Omental fat pad (tissue), 4 donors: ENCODE data around the gene MIPEP. TPM values are rescaled to one million over a fixed set of nuclear protein-coding genes. Genes with fewer than 3 reads are reported as not detected.

Source experiments
- ATAC-seq: fragments of 150-250 bp; one replicate; pipeline ENCODE4 v1.9.1; 2016; ENCODE audit warnings: mild to moderate bottlenecking, moderate library complexity; ENCODE audit not compliant: low FRiP score
- DNase-seq: peaks from one replicate; pipeline ENCODE4 v3.0.0-alpha.2; 2019; ENCODE audit warnings: low spot score
- total RNA-seq, 4 donors: library from RNA; depleted of rRNA; stranded (reverse); fragments of >200 nt; gene quantifications; one replicate each; pipeline ENCODE4 v1.1.0, GENCODE V29; 2016
- TF ChIP-seq, protein P1 (sequence below), 3 donors: fragments of 450-650 bp; IDR thresholded peaks; one replicate each; pipeline ENCODE4 v1.5.1; 2016 to 2017; ENCODE audit warnings: antibody characterized with exemption in 3 of 3, mild to moderate bottlenecking in 3 of 3, moderate library complexity in 2 of 3

MIPEP gene
- total RNA-seq, 4 donors from 2014 or later, result 9.2 to 24.6 (median 10.9) TPM

DNA sequence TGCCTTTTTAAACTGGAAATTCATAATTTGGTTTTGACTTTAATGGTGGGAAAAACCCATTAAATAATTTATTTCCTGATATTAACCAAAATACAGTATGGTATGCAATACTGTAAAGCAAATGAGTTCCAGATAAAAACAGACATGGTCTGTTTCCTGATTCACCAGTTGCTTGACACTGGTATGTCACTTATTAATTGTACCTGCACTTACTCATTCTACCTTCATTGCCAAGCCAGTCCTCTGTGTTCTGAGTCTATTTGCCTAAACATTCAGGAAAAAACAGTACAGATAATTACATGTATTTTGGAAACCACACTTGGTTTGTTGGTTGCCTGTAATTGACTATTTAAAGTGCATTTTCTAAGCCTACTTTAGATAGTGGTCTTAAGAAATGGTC is 159.7 kb downstream of the MIPEP start:
- TF ChIP-seq, protein P1, sequence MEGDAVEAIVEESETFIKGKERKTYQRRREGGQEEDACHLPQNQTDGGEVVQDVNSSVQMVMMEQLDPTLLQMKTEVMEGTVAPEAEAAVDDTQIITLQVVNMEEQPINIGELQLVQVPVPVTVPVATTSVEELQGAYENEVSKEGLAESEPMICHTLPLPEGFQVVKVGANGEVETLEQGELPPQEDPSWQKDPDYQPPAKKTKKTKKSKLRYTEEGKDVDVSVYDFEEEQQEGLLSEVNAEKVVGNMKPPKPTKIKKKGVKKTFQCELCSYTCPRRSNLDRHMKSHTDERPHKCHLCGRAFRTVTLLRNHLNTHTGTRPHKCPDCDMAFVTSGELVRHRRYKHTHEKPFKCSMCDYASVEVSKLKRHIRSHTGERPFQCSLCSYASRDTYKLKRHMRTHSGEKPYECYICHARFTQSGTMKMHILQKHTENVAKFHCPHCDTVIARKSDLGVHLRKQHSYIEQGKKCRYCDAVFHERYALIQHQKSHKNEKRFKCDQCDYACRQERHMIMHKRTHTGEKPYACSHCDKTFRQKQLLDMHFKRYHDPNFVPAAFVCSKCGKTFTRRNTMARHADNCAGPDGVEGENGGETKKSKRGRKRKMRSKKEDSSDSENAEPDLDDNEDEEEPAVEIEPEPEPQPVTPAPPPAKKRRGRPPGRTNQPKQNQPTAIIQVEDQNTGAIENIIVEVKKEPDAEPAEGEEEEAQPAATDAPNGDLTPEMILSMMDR (IDR thresholded peaks at IDR 0.05), result no peak
- DNase-seq (no peak), ATAC-seq (no peak)

- DNase-seq, result no peak
- no peak for ATAC-seq
- TF ChIP-seq, protein P1 (IDR thresholded peaks at IDR 0.05), result no peak
These were observed 160.4 kb downstream of the MIPEP start for GRCh38 chr13:23728807-23729206.

- ATAC-seq (no peak), DNase-seq (no peak)
- TF ChIP-seq, protein P1 (IDR thresholded peaks at IDR 0.05), result no peak
These were observed 163.3 kb downstream of the MIPEP start for GRCh38 chr13:23725922-23726321.

- TF ChIP-seq, protein P1 (IDR thresholded peaks at IDR 0.05), result no peak
- ATAC-seq, result no peak
- DNase-seq, result no peak
These were observed 164.8 kb downstream of the MIPEP start for GRCh38 chr13:23724196-23724970.

DNA sequence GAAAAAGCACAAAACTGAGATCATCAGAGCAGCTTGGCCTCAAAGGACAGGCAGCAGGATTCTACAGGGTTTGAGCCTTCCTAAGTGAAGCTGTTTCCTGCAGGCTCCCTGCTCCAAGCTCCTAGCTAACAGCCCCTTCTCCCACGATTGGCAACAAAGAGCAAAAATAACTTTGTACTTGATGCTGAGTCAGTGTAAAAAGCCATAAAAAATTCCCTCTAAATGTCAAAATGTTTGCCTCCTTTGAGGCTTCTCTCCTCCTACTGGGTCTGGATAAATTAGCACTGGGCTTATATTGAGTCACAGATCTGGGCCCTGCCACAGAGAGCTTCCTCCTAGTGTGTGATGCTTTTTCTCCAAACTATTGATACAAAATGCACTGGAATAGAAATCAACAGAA is 165.7 kb downstream of the MIPEP start:
- ATAC-seq, result peak; percentile 80
- TF ChIP-seq, protein P1 (IDR thresholded peaks at IDR 0.05), result no peak

DNA sequence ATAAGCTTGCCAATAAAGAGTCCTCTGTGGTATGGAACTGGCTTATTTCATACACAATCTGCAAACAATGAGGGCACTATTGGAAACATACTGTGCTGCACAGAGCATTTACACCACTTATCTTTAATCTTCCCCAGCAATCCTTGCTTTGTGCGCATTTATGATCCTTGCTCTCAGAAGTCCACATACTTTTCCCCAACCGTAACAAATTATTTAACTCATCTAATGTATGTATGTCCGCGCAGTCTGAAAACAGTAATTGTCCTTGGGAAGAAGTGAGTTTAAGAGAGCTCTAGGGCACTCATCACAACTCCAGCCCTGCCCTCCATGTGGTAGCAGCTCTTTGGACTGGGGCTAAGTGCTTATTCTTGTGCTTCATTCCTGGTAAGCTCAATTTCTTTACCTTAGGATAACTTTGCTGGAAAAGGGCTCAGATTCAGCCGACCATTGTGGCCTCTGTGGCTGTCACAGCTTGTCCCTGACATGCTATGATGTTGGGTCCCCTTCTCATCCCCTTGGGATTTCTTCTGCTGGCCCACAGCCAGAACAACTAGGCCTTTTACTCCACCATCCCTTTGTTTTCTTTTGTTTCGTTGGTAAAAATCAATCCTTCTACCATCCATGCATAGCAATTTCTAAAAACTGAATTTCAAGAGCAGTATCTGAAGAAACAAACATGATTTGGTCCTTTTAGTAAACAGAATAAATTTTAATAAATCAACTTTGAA is 166.3 kb downstream of the MIPEP start:
- TF ChIP-seq, protein P1 (IDR thresholded peaks at IDR 0.05), result no peak
- no peak for ATAC-seq
- DNase-seq, result no peak

More for the DNA sequence above, 165.7 kb downstream of the MIPEP start:
- DNase-seq, result no peak
